Tibial nerve (tissue), 4 donors: ENCODE data around the gene GRIN2C. TPM values are rescaled to one million over a fixed set of nuclear protein-coding genes. Genes with fewer than 3 reads are reported as not detected.

Source experiments
- DNase-seq, 2 donors: peaks; one replicate each; pipeline ENCODE4 v3.0.0-alpha.2; 2019; ENCODE audit warnings: low spot score in 2 of 2
- H3K27ac ChIP-seq, 4 donors: fragments of 200-600 bp; sonication (generic) in 3 of 4; one replicate each; pipeline ENCODE4 v1.5.1; 2017 to 2019; ENCODE audit warnings: mild to moderate bottlenecking in 1 of 4
- H3K27me3 ChIP-seq, 2 donors: fragments of 200-600 bp; sonication (generic) in 1 of 2; one replicate each; pipeline versions ENCODE4 v1.5.1 to v1.6.0; 2017 to 2019
- H3K36me3 ChIP-seq, 3 donors: fragments of 200-600 bp; sonication (generic); one replicate each; pipeline ENCODE4 v1.5.1; 2018 to 2019
- H3K4me1 ChIP-seq, 4 donors: fragments of 200-600 bp; sonication (generic) in 3 of 4; one replicate each; pipeline ENCODE4 v1.5.1; 2017 to 2019
- H3K4me3 ChIP-seq, 4 donors: fragments of 200-600 bp; sonication (generic) in 3 of 4; one replicate each; pipeline ENCODE4 v1.5.1; 2017 to 2019; ENCODE audit warnings: mild to moderate bottlenecking in 1 of 4, moderate library complexity in 1 of 4
- H3K9me3 ChIP-seq, 4 donors: fragments of 200-600 bp; sonication (generic) in 3 of 4; one replicate each; pipeline ENCODE4 v1.5.1; 2017 to 2019
- EP300 ChIP-seq, 2 donors: sonication (generic); formaldehyde crosslinking; IDR thresholded peaks; one replicate each; pipeline ENCODE4 v1.6.1; 2017; ENCODE audit warnings: antibody characterized with exemption in 2 of 2, mild to moderate bottlenecking in 1 of 2
- POLR2A ChIP-seq, 2 donors: fragments of 450-650 bp; IDR thresholded peaks; one replicate each; pipeline ENCODE4 v1.6.1; 2017; ENCODE audit warnings: antibody characterized with exemption in 2 of 2, mild to moderate bottlenecking in 2 of 2, moderate library complexity in 2 of 2
- WGBS, 2 donors: methylation state at CpG; one replicate each; pipeline ENCODE4 v1.1.5; 2018; 5-methylcytosine and 5-hydroxymethylcytosine counted together
- total RNA-seq, 4 donors: library from RNA; depleted of rRNA; stranded (reverse); fragments of >200 nt; gene quantifications; one replicate each; pipeline ENCODE4 v1.1.0, GENCODE V29; 2016
- TF ChIP-seq, protein P1 (sequence below), 5 experiments: fragments of 200-600 bp in 3 of 5; fragments of 450-650 bp in 2 of 5; sonication (generic) in 3 of 5; IDR thresholded peaks; one replicate each; pipeline ENCODE4 v1.5.1; 2016 to 2019; ENCODE audit warnings: antibody characterized with exemption in 5 of 5, mild to moderate bottlenecking in 3 of 5, moderate library complexity in 2 of 5

Gene GRIN2C
- total RNA-seq, 4 donors from 2014 or later, result 0.22 to 3.6 (median 0.50) TPM

DNA sequence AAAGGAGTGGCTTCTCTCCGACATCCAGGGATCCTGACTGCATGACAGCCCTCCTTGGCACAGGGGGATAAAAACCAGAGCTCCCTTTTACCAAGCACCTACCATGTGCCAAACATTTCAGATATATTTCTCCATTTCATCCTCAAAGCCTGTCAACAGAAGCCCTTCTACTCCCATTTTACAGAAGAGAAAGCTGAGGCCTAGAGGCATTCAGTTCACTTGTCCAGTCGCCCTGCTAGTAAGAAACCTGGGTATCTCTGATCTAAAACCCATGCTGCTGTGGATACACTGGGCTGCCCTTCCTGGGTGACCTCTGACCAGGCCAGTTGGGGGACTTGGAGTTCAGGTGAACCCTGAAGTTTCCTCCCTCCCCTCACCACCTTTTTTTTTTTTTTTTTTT, 19.0 kb upstream of the GRIN2C start:
- no peak for TF ChIP-seq EP300 (IDR thresholded peaks at IDR 0.05)
- TF ChIP-seq, protein P1, sequence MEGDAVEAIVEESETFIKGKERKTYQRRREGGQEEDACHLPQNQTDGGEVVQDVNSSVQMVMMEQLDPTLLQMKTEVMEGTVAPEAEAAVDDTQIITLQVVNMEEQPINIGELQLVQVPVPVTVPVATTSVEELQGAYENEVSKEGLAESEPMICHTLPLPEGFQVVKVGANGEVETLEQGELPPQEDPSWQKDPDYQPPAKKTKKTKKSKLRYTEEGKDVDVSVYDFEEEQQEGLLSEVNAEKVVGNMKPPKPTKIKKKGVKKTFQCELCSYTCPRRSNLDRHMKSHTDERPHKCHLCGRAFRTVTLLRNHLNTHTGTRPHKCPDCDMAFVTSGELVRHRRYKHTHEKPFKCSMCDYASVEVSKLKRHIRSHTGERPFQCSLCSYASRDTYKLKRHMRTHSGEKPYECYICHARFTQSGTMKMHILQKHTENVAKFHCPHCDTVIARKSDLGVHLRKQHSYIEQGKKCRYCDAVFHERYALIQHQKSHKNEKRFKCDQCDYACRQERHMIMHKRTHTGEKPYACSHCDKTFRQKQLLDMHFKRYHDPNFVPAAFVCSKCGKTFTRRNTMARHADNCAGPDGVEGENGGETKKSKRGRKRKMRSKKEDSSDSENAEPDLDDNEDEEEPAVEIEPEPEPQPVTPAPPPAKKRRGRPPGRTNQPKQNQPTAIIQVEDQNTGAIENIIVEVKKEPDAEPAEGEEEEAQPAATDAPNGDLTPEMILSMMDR (IDR thresholded peaks at IDR 0.05), result no peak
- no peak for TF ChIP-seq POLR2A (IDR thresholded peaks at IDR 0.05)
- peaks cover 0 to 22% of the 10 kb centered on the region in 2 donors for H3K27me3 ChIP-seq
- DNase-seq, result no peak
- no peaks in the 10 kb centered on the region for H3K9me3 ChIP-seq
- no peak overlapping the region for H3K27ac ChIP-seq
- H3K4me3 ChIP-seq, result no peak overlapping the region
- peaks cover 0 to 20% (median 3%) of the 10 kb centered on the region in 4 donors for H3K4me1 ChIP-seq
- H3K36me3 ChIP-seq, result no peaks in the 10 kb centered on the region
- WGBS, 2 donors, result 53 to 88% methylated on average over 2 of the region's 2 CpGs

DNA sequence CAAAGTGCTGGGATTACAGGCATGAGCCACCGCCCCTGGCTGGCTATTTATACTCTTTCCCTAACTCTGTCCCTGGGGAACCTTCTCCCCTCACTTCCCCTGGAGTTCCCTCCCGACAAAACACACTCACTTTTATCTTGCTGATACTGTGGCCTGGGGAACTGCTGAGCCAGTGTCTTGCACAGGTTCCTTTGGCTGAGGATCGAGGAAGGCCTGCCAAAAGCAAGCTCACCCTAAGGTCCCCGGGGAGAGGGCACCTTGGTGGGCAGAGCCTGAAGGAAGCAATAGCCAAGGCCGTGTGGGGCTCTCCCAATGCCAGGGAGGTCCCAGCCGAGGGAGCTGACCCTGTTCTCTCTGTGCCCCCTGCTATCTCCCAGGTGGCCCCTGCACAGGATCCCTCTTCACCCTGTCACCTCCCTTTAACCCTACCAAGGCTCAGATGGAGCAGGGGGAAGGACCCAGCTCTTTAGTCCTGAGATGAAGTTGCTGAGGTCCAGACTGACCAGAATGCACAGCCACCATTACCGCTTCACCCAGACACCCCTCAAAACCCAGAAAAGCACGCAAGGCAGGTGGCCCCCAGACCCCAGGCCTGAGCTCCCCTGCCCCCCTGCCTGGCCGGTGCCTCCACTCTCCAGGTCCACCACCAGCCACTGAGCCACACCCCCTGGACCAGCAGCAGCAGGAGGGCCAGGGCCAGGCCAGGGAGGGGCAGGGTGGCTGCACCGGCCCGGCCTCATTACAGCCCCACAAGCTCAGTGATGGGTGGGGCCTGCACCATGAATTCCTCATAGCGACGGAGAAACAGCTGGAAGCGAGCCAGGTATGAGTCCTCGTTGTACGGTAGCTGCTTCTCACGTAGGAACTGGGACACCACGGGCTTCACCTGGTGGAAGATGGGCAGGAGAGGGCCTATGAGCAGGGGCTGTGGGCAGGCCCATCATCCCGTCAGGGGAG, 18.2 kb upstream of the GRIN2C start:
- Histone ChIP-seq H3K9me3 (no peaks in the 10 kb centered on the region), H3K36me3 (no peaks in the 10 kb centered on the region), H3K27ac (no peak overlapping the region), H3K4me1 (peaks cover 0 to 21% (median 3%) of the 10 kb centered on the region in 4 donors), H3K27me3 (peaks cover 0 to 16% of the 10 kb centered on the region in 2 donors), H3K4me3 (no peak overlapping the region)
- WGBS, 2 donors, result 41 to 56% methylated on average over 17 to 18 of the region's 19 CpGs
- DNase-seq, result no peak
- no peak for TF ChIP-seq EP300 (IDR thresholded peaks at IDR 0.05)
- TF ChIP-seq, protein P1 (IDR thresholded peaks at IDR 0.05), result no peak

DNA sequence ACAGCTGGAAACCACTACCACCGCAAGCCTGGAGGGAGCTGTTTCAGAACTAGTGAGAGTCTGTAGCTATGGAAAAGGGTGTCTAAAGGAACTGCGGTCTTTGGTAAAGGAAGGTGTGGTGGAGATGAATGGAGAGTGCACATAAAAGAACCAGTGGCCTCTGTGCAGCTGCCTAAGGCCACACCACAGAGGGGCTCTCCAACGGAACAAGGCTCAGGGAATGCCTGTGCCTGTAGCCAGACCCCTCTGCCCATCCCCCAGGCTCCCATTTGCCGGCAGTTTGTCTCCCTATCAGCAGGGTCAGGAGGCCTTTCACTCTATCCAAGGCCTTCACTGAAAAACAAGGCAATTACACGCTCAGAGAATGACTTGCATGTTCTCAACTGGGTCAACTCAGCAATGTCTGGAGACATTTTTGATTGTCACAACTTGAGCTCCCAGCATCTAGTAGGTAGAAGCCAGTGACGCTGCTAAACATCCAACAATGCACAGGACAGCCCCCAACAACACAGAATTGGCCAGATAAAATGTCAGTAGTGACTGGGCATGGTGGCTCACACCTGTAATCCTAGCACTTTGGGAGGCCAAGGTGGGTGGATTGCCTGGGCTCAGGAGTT, 16.4 kb upstream of the GRIN2C start:
- peaks cover 0 to 38% (median 11%) of the 10 kb centered on the region in 4 donors for H3K4me1 ChIP-seq
- H3K9me3 ChIP-seq, result no peaks in the 10 kb centered on the region
- no peak for DNase-seq
- no peaks in the 10 kb centered on the region for H3K36me3 ChIP-seq
- TF ChIP-seq, protein P1 (IDR thresholded peaks at IDR 0.05), result no peak
- H3K27me3 ChIP-seq, result peaks cover 0 to 10% of the 10 kb centered on the region in 2 donors
- H3K27ac ChIP-seq, result no peak overlapping the region
- 51% methylated on average over 6 of the region's 6 CpGs for WGBS, 2 donors
- no peak overlapping the region for H3K4me3 ChIP-seq

DNA sequence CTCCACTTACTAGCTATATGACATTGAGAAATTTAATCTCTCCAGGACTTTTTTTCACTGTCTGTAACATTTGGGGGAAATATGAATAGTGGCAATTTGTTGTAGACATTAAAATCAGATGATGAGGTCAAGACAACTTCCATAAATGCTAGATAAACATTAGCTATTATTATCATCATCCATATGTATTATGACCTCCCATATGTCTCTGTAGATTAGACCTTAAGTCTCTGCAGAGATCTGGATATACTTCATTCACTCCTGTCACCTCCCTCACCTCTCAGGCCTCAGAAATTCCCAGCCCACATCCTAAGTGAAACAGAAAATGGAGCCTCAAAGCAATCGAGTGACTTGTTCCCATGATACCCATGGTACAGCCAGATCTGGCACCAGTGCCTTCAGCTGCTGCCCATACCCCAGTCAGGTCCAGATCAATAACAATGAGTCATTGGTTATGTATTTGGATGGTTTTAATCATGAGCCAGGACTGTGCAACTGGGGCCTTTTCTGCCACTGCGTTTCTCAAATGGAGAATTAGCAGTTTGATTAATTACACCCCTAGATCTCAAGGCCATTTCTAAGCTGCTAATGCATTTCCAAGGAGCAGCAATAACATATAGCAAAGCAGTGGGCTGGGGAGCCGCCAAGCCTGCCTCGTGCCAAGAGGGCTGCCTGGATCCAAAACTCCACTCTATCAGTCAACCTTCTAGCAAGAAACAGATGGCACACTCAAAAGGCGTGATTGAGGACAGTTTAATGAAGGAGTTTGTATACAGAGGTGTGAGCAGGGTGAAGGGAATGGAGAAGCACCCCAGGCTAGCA, 15.7 kb upstream of the GRIN2C start:
- Histone ChIP-seq H3K4me1 (peaks cover 0 to 38% (median 11%) of the 10 kb centered on the region in 4 donors), H3K27me3 (peaks cover 0 to 10% of the 10 kb centered on the region in 2 donors), H3K36me3 (no peaks in the 10 kb centered on the region), H3K27ac (no peak overlapping the region), H3K4me3 (no peak overlapping the region), H3K9me3 (no peaks in the 10 kb centered on the region)
- no peak for TF ChIP-seq POLR2A (IDR thresholded peaks at IDR 0.05)
- no peak for TF ChIP-seq EP300 (IDR thresholded peaks at IDR 0.05)
- TF ChIP-seq, protein P1 (IDR thresholded peaks at IDR 0.05), result no peak
- DNase-seq, result no peak
- 74 to 82% methylated on average over 5 of the region's 5 CpGs for WGBS, 2 donors
